DMS79 treated with DMSO at 0.1 percent for 48 hours (cell line): ENCODE measurements around the gene SLC25A14.
A peak's percentile ranks its signal among the peaks of the same experiment; 100 is the strongest.
"Not testable (repeated sequence)": the region's sequence is repeated elsewhere in the genome, so short reads cannot be mapped to it uniquely, and the experiment has no call there.

ENCODE experiments used
- DNase-seq: peaks from one replicate; lab custom pipeline; 2025; lab: John Stamatoyannopoulos, UW

Gene SLC25A14, protein sequence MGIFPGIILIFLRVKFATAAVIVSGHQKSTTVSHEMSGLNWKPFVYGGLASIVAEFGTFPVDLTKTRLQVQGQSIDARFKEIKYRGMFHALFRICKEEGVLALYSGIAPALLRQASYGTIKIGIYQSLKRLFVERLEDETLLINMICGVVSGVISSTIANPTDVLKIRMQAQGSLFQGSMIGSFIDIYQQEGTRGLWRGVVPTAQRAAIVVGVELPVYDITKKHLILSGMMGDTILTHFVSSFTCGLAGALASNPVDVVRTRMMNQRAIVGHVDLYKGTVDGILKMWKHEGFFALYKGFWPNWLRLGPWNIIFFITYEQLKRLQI

DNA sequence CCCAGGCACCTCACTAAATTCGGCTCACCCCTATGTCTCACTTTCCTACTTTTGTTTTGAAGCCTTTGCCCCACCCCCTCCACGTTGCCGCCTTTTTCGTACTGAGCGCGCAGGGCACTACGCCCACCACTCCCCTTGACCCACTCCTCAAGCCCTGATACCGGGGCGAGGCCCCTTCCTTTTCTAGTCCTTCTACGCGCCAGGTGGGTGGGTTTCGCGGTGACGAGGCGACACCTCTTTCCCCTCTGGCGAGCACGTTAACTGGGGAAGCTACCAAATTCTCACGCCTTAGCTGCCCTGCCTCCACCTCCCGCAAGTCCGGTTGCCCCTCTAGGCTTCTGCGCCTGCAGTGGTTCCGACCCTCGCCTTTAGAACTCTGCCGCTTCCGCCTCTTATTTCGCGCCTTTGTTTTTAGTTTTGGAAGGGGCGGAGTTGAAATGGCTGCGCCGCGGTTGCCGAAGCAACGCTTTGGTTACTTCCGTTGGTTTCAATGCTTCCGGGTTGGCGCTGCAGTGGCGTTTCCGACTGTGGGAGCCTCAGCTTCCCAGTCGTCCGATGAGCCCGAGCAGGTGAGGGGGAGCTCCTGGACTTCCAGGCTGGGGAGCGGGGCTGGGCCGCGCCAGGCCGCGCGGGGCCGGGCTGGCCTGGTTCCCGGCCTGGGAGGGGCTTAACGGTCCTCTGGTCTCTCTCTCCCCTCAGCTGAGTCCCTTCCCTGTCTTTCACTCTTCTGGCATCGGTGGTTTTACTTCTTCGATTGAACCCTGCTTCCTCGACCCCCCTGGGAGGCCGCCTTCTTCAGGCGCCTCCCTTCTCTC, at the start of gene SLC25A14:
Gene SLC25A14 (plus strand): TSS at position 512 of the 815 bp plus-strand sequence. CDS start 360 bp downstream, outside the sequence.
- peak; percentile 65 for DNase-seq

DNA sequence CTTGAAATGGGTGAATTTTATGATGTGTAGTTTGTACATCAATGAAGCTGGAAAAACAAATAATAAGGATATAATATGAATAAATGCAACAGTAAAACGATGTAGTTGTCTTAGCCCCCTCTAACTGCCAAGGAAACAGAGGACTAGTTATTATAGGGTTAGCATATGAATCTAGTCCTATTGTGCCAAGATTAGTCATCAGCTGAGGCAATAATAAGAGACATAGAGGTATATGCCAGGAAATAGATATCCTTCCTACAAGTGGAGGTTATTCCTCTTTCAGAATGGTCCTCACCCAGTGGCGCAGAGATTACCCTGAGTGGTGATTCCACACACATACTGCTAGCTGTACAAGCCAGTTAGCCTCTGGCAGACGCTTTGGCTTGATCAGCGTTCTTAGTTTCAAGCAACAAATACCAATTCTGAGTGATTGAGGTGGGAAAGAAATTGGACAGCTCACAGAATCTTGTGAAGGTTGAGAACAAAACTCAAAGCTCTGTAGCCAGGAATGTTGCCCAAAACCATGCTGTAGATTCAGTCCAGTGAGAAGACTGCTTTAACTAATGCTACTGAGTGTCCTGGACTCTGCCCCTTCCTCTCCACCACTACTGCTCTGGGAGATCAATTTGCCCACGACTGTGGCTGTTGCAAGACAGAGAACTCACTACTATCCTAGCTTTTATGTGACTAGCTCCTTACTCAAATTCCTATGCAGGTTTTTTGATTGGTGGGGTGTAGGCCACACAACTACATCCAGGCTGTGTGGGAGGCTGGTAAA, 44.0 kb upstream of the SLC25A14 start:
- no peak for DNase-seq

DNA sequence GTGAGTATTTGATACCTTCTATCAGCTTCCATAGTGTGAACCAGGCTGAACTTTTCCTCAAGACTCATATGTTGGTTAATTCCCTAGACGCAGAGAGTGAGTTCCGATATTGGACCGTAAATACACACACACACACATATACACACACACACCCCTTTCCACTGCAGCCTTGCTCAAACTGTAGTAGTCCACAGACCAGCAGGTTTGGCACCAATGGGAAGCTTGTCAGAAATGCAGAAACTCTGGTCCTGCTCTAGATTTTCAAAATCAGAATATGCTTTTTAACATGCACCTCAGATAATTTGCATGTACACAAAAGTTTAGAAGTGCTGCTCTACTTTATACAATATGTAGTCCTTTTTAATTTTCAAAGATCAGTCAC, 43.4 kb upstream of the SLC25A14 start:
- DNase-seq: no peak

DNA sequence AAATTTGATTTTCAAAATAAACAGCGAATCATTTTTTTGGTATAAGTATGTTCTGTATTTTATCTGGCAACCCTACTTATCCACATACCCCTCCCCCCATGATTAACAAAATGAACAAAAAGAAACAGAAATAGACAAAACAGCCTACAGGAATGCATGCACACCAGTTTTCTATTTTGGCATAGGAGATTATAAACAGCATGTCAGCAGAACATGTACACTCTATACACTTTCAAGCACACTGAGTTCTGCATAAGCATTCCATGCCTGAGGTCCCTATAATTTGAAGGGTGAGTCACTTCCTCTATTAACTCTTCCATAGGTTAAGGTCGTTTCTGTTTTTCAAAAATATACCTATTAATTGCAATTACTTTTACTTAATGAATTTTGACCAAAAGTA, 43.0 kb upstream of the SLC25A14 start:
- DNase-seq: no peak

DNA sequence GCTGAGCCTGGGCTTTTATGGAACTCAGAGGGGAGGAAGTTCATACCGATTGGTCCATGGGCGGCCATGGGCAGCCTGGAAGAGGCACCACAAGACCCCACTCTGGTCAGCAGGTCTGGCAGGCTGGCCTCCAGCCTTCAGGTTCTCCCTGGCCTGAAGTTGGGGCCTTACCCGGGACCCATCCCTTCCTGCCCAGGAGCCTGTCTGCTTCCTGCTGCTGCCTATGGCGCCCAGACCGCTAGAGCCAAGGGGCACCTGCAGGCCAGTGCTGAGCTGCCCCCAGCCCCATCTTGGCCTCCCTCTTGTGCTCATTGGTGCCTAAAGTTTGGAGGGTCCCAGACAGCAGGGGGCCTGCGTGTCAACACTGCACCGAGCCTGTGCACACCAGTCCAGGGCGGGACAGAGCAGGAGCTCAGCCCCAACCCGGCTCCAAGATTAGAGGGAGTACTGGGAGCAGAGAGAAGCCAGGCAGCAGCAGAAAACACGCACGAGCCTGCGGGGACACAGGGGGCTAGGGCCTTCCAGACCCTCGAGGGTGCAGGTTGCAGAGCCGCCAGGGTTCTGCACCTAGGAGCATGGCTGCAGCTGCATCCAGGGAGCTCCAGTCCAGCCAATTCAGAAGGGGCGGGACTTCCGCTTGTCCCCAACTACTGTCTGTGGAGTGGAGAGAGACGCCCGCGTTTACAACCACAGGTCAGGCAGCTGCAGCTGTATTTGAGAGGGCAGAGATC, 40.3 kb upstream of the SLC25A14 start:
- DNase-seq: peak; percentile 55

DNA sequence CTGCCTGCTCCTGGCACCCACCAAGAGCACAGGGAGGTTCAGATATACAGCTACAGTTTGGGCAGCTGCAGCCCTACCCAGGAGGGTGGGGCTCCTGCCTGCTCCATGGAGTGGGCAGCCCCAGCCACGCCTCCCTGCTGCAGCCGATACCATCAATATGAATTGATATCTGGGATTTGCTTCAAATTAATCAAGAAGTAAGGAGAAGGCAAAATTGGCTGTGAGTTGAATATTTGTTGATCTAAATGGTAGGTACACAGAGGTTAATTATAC, 39.8 kb upstream of the SLC25A14 start:
- no peak for DNase-seq

DNA sequence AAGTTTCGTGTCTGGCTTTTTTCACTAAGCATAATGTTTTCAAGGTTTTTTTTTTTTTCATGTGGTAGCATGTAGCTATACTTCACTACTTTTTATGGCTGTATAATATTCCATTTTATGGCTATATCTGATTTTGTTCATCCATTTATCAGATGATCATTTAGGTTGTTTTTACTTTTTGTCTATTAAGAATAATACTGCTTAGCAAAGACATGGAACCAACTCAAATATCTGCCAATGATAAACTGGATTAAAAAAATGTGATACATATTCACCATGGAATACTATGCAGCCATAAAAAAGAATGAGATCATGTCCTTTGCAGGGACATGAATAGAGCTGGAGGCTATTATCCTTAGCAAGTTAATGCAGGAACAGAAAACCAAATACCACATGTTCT, 38.3 kb upstream of the SLC25A14 start:
- DNase-seq: no peak

DNA sequence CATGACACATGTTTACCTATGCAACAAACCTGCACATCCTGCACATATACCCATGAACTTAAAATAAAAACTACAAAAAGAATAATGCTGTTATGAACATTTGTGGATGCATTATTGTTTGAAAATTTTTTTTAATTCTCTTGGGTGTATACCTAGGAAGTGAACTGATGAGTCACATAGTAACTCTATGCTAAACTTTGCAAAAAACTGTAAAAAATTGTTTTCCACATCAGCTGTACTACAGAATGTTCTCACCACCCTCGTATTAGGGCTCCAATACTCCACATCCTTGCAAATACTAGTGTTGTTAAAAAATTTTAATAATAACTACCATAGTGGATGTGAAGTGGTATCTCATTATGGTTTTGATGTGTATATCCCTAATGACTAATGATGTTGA, 37.7 kb upstream of the SLC25A14 start:
- no peak for DNase-seq

DNA sequence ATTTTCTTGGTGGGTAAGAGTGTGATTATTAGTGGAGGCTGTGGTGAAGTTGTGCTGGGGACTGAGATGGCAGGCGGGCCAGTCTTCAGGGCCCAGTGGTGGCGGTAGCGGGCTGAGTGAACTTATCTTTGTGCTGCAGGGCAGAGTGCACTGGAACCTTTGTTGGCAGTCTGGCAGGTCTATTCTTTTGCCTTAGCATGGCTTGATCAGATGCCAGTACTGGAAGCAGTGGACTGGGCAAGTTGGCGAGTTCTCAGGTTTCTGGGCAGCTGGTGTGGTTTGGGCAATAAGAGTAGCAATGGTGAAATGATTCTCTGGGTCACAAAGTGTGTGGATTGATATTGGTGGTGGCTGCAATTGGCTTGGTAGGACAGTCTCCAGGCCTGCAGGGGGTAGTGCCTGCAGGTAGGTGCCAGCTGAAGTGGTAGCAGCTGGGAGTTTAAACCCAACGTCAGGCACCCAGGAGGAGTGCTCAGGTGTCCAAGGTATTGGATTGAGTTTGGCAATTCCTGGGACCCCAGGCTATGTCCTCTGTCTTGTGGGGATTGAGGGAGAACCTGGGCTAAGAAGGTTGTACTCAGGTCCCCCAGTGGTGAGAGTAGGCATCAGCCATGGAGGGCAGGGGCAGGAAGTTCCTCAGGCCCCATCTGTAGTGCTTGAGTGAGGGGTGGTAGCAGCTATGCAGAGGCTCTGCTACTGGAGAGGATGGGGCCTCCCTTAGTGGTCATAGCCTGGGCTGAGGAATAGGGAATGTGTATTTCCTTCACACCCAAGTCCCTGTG, 34.9 kb upstream of the SLC25A14 start:
- no peak for DNase-seq

DNA sequence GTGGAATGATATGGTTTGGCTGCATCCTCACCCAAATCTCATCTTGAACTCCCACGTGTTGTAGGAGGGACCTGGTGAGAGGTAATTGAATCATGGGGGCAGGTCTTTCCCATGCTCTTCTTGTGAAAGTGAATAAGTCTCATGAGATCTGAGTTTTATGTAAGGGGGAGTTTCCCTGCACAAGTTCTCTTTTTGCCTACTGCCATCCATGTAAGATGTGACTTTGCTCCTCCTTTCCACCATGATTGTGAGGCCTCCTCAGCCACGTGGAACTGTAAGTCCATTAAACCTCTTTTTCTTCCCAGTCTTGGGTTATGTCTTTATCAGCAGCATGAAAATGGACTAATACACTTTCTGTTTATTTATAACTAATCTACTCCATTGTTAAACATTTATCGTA, 19.8 kb upstream of the SLC25A14 start:
- not testable (repeated sequence) for DNase-seq

DNA sequence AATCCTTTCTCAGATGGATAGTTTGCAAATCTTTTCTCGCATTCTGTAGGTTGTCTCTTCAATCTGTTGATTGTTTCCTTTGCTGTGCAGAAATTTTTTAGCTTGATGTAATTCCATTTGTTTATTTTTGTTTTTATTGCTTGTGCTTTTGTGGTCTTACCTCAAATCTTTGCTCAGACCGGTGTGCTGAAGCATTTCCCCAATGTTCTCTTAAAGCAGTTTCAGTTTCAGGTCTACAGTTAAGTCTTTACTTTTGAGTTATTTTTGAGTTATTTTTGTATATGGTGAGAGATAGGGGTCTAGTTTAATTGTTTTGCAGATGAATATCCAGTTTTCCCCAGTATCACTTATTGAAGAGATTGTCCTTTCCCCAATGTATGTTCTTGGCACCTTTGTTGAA, 18.2 kb upstream of the SLC25A14 start:
- no peak for DNase-seq

DNA sequence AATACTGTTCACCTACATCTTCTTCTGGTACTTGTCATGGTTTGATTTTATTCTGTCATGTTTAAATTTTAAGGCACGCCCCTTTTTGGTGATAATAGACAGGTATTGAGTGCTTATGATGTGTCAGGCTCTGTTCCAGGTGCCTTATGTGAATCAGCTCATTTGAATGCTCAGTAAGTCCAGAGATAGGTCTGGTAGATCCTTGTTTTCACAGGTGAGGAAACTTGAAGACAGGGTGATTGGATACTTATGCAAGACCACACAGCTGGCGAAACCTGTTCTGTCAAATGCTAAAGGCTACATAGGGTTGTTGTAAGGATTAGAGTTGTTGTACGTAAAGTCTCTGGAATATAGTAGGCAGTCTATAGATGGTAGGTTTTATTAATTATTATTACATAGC, 9.6 kb upstream of the SLC25A14 start:
- DNase-seq: no peak

DNA sequence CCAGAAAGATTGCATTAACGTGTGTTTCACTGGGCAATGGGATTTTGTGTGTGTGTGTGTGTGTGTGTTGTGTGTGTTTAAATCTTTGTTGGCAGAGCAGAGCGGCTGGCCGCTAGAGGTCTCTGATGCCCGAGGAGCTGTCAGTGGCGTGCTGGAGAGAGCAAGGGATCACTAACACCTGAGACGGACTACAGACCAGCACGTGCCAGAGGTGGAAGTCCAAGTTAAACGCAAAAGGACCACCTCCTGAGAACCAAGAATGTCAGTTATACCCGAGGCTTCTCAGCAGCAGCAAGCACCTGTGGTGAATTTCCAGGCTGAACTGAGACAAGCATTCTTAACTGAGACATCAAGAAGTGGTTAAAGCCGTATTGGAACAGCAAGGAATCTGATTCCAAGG, 9.0 kb upstream of the SLC25A14 start:
- peak; percentile 30 for DNase-seq

DNA sequence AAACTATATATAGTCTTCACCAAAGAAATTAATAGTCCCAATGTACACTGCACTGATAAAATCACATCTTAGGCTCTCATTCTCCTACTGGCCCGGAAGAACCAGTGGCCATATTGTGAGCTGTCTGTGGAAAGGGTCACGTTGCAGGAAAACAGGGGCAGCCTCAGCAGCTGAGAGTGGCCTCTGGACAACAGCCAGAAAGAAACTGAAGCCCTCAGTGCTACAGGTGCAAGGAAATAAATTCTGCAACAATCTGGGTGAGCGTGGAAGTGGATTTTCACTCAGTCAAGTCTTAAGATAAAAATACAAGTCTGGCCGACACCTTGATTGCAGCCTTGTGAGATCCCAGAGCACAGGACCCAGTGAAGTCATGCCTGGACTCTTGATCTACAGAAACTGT, 3.2 kb upstream of the SLC25A14 start:
- no peak for DNase-seq

DNA sequence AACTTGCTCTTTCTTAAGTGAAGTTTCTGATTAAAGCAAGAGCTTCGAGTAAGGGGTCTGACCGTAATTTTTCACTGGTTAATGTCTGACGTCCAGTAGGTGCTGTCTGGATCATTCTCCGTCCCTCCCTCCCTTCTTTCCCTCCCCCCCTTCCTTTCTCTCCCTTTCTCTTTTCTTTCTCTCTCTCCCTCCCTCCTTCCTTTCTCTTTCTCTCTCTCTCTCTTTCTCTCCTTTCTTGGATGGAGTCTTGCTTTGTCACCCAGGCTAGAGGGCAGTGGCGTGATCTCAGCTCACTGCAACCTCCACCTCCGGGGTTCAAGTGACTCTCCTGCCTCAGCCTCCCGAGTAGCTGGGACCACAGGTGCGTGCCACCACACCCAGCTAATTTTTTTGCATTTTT, 850 bp upstream of the SLC25A14 start:
- not testable (repeated sequence) for DNase-seq

DNA sequence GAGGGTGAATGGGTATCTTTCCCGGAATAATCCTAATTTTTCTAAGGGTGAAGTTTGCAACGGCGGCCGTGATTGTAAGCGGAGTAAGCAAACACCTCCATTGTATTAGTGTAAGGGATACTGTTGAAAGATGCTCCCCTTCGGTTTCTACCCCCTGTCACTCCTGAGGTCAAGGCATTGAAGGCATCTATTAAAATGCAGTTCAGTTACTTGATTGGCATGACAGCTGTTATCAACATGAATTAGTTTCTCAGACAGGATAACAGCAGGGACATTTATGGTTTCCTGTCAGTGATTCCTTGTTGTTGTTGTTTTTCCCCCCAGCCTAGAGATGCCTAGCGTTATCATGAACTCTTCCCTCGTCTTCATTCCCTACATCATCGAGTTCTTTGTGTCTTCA, 552 bp downstream of the SLC25A14 start:
- DNase-seq: peak; percentile 21

DNA sequence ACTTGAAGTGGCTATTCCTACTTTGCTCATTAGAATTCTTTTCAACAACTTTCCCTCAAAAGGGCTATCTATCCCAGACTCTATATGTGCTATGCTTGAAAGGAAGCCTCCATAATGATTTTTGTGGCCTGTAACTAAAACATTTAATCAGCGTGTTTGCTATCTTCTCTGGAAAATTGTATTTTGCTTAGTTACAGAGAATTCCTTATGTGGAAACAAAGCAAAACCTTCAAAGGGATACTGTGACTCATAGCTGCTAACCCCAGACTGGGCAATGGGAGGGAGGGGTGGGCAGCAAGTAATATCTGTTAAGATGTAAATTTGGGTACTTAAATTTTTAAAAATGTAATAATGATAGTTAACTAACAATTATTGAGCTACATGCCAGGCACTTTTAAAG, 3.7 kb downstream of the SLC25A14 start:
- DNase-seq: no peak

DNA sequence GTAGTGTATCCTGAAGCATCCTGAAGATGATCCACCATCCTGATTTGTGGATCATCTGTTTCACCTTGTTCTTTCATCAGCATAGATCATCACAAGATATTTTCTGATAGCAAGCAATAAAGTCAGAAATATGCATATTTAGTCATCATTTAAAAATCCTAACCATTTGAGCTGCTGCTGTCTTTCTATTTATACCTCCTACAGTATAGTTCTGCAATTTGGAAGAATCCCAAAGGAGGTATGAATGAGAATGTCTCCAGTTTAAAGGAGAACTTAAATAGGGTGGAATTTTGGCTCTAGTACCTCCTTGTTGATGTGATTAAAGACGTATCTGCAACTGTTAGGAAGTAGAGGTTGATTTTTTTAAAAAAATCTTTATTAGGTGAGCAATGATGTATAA, 7.6 kb downstream of the SLC25A14 start:
- no peak for DNase-seq

DNA sequence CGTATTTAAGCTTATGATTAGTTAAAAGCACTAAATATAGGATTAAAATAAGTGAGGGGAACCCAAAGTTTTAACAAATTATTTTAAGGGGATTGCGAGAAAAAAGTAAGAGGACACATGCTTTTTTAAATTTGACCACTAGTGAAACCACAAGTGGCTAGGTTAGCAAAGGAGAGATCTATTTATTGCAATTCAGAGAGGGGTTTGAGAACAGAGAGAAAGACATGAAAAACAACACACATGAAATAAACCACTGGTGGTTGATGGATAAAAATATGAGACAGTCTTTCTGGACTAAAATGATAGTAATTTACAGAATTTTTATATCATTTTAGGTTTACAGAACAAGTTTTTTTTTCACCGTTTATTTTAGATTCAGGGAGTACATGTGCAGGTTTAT, 11.8 kb downstream of the SLC25A14 start:
- no peak for DNase-seq

DNA sequence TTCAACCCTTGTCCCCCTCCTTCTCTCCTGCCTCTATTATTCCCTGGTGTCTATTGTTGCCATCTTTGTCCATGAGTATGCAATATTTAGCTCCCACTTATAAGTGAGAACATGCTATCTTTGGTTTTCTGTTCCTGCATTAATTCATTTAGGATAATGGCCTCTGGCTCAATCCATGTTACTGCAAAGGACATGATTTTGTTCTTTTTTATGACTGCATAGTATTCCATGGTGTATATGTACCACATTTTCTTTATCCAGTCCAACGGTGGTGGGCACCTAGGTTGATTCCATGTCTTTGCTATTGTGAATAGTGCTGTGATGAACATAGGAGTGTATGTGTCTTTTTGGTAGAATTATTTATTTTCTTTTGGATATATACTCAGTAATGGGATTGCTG, 12.3 kb downstream of the SLC25A14 start:
- not testable (repeated sequence) for DNase-seq

DNA sequence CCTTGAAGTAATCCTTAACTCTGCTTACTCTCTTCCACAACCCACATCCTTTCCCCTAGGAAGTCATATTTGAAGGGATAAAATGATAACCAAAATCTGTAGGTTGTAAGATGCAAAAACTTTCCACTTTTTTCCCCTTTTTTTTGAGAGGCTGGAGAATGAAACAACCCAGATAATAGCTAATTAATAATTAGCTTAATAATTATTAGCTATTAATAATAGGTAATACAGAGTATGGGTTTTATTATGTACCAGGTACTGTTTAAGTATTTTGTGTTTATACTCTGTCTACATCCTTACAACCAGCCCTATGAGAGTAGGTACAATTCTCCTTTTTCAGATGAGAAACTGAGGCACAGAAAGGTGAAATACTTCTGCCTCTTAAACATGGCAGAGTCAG, 36.4 kb downstream of the SLC25A14 start:
- DNase-seq: no peak
